Measurements from ENCODE around the gene WDR5.
A peak's percentile ranks its signal among the peaks of the same experiment; 100 is the strongest.

WDR5 gene

DNA sequence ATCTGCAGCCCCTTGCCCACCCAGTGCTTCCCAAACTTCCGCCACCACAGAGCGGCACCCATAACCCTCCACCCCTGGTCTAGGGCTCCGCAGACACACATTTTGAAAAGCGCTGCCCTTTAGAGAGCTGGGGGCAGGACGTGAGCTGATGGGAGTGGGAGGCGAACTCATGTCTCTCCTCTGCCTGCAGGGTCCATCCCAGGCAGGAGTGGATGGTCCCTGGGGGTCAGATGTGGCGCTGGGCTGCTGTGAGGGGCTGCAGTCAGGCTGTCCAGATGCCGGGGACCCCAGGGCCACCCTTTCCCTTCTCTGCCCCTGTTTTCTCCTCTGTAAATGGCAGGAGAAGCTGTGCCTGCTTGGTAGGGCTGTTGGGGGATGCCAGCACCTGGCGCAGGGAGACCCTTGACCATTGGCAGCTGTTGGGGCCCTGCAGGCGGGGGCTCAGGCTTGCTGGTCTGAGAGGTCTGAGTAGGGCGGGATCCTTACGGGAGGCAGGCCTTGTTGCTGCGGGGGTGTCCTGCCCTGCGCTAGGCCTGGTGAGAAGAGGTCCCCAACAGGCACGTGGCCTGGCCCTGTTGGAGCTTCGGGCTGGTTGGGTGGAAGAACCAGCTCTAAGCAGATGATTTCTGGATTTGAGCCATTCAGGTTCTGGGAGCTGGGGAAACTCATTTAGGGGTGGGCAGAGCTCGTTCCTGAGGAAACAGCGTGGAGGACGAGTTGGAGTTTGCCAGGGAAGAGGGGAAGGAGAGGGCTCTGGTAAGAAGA is 38.8 kb downstream of the WDR5 start:
- no peak for DNase-seq

DNA sequence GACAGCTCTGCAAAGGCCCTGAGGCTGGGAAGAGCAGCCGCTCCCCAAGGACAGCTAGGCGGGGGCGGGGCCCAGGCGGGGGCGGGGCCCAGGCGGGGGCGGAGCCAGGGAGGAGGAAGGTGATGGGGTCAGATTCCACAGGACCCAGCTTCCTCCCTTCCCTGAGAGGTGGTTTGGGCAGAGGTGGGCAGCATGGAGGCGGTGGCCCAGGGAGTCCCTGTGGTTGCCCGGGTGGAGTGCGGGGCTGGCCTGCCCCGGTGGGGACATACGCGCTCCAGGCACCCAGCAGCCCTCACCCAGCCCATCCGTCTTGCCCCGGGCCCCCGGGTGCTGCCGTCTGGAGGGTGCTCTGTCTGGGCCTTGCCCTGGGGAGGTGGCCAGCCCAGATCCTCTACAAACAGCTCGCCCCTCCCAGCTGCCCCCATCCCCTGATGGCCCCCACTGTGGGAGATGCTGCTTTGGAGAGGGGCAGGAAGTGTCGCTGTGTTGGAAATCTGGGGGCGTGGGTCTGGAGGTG is 39.5 kb downstream of the WDR5 start:
- DNase-seq: no peak

GRCh38 chr9:134175808-134176598 is 40.1 kb downstream of the WDR5 start:
- DNase-seq: no peak

DNA sequence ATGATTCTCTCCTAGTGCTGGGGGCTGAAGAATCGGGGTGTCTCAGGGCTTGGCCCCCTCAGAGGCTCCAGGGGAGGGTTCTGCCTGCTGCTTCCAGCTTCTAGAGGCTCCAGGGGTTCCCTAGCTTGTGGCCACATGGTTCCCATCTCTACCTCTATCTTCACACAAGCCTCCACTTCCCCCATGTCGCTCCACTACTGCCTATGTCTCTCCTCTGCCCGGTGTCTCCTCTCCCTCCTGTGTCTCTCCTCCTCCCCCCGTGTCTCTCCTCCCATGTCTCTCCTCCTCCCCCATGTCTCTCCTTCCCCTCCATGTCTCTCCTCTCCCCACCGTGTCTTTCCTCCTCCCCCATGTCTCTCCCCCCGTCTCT is 40.7 kb downstream of the WDR5 start:
- no peak for DNase-seq

DNA sequence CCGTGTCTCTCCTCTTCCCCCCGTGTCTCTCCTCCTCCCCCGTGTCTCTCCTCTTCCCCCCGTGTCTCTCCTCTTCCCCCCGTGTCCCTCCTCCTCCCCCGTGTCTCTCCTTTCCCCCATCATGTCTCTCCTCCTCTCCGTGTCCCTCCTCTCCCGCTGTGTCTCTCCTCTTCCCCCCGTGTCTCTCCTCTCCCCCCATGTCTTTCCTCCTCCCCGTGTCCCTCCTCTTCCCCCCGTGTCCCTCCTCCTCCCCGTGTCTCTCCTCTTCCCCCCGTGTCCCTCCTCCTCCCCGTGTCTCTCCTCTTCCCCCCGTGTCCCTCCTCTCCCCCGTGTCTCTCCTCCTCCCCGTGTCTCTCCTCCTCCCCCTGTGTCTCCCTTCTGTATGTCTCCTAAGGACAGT is 41.3 kb downstream of the WDR5 start:
- DNase-seq: no peak

DNA sequence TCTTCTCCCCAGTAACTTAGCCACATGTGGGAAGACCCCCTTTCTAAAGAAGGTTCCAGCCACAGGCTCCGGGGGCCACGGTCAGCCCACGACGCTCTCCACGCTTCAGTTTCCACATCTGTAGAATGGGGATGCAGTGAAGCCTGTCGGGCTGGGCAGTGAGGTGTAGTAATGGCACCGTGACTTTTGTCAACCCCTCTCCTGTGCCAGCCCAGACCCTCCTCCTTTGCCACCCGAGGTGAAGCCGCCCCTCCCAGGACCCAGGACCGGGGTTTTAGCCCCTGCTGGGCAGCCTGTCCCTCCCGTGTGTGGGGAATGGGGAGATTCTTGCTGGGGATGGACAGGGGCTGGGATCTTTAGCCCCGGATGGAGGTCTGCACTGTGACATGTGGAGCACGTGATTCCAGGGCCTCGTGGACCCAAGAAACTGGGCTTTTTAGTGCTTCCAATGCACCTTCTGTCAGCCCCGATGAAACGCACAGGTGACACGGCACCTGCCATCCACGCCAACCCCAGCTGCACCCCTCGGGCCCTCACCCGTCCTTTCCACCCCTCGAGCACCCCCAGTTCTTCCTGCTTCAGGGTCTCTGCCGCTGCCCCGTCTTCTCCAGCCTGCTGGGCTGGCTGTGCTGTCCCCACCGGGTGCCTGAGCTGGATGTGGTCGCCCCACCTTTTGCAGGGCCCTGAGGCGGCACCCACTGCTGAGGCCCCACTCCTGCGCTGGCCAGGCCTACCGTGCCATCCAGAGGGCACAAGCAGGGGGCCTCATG is 41.9 kb downstream of the WDR5 start:
- no peak for DNase-seq

DNA sequence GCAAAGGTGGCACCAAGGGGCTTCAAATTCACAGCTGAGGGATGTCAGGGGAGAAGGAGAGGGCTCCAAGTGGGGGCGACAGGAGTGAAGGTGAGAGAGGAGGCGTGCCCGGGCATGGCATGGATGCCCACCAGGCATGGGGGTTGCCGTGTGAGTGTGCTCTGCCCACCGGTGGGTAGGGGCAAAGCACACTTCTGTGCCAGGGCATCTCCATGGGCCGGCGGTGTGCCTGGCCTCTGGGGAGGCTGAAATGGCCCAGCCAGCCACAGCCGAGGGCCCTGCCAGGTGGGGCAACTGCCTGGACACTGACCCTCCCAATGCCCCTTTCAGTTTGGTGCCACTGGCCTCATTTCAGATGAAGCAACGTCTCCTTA is 42.5 kb downstream of the WDR5 start:
- no peak for DNase-seq

DNA sequence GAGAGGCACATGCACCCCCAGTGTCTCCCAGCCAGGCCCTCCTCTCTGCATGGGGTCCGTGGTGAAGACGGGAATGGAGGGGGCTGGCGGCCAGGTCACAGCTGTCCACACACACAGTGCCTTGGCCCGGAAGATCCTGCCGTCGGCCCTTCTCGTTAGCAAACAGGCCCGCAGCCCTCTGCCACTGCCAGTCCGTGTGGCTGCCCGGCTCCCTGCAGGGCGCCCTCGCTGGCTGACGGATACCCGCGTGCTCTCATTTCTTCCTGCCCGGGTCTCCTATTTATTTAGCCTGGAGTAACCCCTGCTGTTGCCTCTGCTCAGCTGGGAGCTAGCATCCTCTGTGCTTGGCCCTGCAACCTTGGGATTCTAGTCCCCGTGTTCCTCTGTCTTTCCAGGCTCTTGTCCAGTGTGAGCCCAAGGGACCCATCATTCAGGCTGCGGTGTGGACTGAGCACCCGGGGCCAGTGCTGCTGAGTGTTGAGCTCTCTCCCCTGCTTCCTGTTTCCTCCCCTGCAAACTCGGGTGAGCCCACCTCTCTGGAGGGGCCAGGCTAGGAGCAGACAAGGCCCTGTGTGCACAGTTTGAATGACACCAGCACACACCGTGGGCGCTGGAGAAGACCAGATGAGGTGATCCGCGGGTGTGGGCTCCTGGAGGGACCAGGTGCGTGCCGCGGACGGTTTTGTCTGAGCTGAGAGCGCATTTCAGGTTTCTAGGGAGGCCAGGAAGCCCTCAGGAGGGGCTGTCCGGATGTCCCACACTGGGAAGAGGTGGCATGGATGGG is 43.1 kb downstream of the WDR5 start:
- DNase-seq: peak; percentile 65

DNA sequence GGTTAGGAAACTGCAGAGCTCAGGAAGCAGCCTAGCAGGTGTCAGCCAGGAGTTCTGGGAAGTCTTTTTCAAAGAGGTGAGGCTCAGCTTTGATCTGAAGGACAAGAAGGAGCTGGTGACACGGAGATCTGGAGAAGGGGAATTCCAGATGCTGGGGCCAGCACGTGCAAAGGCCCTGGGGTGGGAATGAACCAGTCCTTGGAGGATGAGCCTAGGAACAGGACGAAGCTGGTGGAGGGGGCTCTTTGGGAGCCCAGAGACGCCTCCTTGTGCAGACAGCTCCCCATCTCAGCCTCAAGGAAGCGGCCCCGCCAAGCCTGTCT is 43.7 kb downstream of the WDR5 start:
- DNase-seq: no peak

DNA sequence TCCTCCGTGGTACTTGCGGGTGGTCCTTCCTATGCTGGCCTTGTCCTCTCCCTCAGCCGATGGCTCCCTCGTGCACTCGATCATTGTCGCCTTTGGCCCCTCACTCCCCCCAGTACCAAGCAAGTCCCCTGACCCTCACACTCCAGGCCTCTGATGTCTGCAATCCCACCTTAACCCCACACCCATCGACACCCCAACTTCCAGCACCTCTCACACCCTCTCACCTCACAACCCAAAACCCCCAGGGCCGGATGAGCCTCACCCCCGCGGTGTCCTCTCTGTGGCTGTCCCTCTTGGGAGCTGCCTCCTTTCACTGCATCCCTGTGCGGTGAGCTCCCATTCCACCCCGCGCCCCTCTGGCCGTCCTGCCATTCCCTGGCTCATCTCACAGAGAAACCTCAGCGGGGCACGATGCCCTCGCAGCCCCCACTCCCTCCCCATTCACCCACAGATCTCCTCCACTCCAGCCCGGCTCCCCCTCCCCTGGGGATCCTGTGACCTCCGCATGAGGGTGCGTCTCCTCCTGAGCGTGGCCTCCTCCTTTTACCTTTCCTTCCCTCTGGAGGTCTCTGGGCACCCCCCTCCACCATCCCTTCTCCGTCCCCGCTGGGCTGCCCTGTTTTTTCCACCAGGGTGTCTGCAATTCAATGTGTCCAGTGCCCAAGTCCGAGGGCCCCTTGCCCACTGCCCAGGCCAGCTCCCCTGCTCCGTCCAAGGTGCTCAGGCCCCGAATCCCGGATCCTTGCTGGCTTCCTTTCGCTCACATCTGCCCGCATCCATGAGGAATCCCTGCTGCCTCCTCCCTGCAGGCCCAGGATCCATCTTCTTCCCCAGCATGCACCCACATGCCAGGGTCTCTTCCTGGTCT is 44.3 kb downstream of the WDR5 start:
- no peak for DNase-seq

DNA sequence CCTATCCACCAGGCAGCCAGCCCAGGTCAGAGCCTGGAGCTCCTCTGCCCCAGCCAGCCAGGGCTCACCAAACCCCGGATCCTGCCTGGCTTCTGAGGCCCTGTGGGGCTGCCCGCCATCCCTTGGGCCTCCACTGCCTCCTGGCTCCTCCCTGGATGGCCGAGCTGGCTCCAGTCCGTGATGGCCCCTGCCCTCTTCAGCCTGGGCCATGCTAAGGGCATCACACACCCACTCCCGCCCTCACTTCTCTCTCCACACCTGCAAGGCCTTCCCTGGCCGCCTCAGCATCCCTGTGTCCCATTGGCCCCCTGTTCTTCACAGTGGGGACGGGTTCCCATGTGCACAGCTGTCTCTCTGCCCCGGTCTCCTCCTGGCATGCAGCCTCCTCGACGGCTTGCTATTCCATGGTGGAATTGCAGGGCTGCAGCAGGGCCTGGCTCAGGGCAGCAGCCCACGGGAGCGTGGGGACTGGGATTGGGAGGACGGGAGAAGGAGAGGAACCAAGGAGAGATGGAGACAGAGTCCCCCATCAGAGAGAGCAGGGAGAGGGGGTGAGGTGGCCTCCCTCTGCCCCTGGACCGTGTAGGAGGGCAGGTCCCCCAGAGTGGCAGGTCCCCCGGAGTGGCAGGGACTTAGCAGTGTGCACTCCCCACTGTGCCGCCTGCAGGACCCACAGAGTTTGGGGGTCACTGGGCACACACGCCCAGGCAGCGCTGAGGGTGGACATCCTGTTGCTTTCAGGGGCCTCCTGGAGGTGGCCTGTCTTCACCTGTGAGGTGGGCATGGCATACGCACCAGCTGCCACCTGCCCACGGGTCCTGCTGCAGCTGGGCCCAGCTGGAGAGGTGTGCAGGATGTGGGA is 45.1 kb downstream of the WDR5 start:
- no peak for DNase-seq

- DNase-seq: no peak
These were observed 45.8 kb downstream of the WDR5 start for GRCh38 chr9:134181648-134182034.

DNA sequence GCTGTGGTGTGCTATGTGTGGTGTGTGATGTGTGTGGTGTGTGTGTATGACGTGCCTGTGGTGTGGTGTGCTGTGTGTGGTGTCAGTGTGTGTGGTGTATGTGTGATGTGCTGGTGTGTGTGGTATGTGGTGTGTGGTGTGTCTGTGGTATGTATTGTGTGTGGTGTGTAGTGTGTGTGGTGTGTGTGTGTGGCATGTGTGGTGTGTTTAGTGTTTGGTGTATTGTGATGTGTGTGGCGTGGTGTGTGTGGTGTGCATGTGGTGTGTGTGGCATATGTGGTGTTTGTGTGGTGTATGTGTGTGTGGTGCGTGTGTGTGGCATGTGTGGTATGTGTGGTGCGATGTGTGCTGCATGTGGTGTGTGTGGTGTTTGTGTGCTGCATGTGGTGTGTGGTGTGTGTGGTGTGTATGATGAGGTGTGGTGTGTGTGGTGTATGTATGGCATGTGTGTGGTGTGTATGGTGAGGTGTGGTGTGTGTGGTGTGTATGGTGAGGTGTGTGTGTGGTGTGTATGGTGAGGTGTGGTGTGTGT is 46.7 kb downstream of the WDR5 start:
- no peak for DNase-seq

DNA sequence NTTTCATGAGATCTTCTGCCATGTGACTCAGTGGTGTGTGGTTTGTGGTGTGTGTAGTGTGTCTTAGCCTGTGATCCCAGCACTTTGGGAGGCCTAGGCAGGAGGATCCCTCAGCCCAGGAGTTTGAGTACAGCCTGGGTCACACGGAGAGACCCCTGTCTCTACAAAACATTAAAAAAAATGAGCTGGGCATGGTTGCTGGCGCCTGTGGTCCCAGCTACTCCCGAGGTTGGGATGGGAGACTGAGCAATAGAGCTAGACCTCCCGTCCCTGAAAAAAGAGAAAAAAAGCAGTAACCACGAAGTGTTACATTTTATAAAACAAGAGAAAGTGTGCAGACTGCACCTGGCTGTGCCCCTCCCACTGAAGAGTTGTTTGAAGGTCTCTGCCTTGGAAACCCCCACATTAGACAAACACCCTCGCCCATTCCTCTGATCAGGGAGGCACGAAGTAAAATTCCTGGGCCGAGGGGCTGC is 49.7 kb downstream of the WDR5 start:
- peak; percentile 42 for DNase-seq

- DNase-seq: no peak
These were observed 50.7 kb downstream of the WDR5 start for GRCh38 chr9:134186471-134187109.

- DNase-seq: no peak
These were observed 51.2 kb downstream of the WDR5 start for GRCh38 chr9:134187110-134187531.

DNA sequence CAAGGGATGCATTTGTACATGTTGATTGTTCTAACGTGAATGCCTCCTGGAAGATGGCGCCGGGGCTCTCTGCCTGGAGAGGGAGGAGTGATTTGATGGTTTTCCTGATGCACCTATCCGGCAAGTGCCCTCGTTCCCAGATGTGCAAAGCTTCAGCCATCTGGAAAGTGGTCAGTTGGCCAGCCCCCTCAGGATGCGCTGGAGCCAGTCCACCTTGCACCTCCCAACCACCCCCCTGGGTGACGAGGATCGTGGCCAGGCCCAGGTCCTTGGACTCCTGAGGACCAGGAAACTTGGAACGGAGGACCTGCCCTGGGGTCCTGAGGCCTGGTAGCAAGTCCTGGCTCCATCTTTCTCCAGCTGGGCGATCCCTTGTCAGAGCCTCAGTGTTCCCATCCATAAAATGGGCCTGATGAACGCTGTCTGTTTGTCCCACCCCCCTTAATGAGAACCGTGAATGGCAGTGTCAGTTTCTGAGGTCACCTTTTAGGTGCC is 52.1 kb downstream of the WDR5 start:
- no peak for DNase-seq

- DNase-seq: peak; percentile 47
These were observed 52.7 kb downstream of the WDR5 start for GRCh38 chr9:134188386-134189144.

DNA sequence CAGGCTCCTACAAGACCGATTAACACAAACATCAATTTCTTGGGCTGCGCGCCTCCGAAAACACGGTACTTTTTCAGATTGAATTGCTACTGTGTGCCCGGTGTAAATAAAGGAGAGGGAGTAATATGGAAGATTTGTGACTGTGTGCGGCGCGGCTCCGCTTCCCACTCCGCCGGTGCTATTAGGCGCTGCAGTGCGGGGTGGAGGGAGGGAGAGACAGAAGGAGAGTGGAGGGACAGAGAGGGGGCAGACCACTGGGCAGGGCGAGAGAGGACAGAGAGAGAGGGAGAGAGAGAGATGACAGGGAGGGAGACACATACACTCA is 53.2 kb downstream of the WDR5 start:
- DNase-seq: no peak

Data from fibroblast of skin of right quadriceps (primary cell).